Nephron progenitor cell (in vitro differentiated cells): ENCODE data around the gene CAMTA1.

ENCODE experiments used
- DNase-seq: peaks from one replicate; pipeline ENCODE4 v3.0.0; 2021
- H3K27ac Mint-ChIP-seq: 2 replicates; pipeline ENCODE4 v1.8.0; 2021; ENCODE audit warnings: mild to moderate bottlenecking, moderate library complexity, mixed read lengths
- H3K27me3 Mint-ChIP-seq: 2 replicates; pipeline ENCODE4 v1.8.0; 2021; ENCODE audit warnings: mild to moderate bottlenecking, low read depth, mixed read lengths; ENCODE audit not compliant: poor library complexity
- H3K36me3 Mint-ChIP-seq: 2 replicates; pipeline ENCODE4 v1.8.0; 2021; ENCODE audit warnings: low read depth, mixed read lengths
- H3K4me1 Mint-ChIP-seq: 2 replicates; pipeline ENCODE4 v1.8.0; 2021; ENCODE audit warnings: mixed read lengths
- H3K4me3 Mint-ChIP-seq: 2 replicates; pipeline ENCODE4 v1.8.0; 2021; ENCODE audit warnings: mild to moderate bottlenecking, moderate library complexity, mixed read lengths
- H3K9me3 Mint-ChIP-seq: 2 replicates; pipeline ENCODE4 v1.8.0; 2021; ENCODE audit warnings: mild to moderate bottlenecking, moderate library complexity, mixed read lengths
- CTCF ChIP-seq: fragments of 200-600 bp; sonication (generic); IDR thresholded peaks from 2 replicates; pipeline ENCODE4 v1.5.0; 2021; ENCODE audit warnings: antibody characterized with exemption

Gene CAMTA1

GRCh38 chr1:6762060-6762459 is 23.2 kb upstream of the CAMTA1 start:
- no peak for DNase-seq
- Mint-ChIP-seq H3K9me3 (no peaks in the 10 kb centered on the region), H3K27ac (no peak overlapping the region), H3K36me3 (no peaks in the 10 kb centered on the region), H3K4me3 (no peak overlapping the region), H3K27me3 (peaks cover 9% of the 10 kb centered on the region), H3K4me1 (no peaks in the 10 kb centered on the region)
- no peak for TF ChIP-seq CTCF

GRCh38 chr1:6770751-6771440 is 14.4 kb upstream of the CAMTA1 start:
- H3K27ac Mint-ChIP-seq: no peak overlapping the region
- peaks cover 6% of the 10 kb centered on the region for H3K9me3 Mint-ChIP-seq

GRCh38 chr1:6771441-6771769 is 13.8 kb upstream of the CAMTA1 start:
- no peaks in the 10 kb centered on the region for H3K36me3 Mint-ChIP-seq
- peaks cover 10% of the 10 kb centered on the region for H3K9me3 Mint-ChIP-seq
- peaks cover 19% of the 10 kb centered on the region for H3K4me1 Mint-ChIP-seq
- H3K27ac Mint-ChIP-seq: peak overlapping the region; percentile 85
- H3K4me3 Mint-ChIP-seq: no peak overlapping the region
- TF ChIP-seq CTCF: no peak
- DNase-seq: no peak
- peaks cover 13% of the 10 kb centered on the region for H3K27me3 Mint-ChIP-seq

More at GRCh38 chr1:6770751-6771440, 14.4 kb upstream of the CAMTA1 start:
- peaks cover 19% of the 10 kb centered on the region for H3K4me1 Mint-ChIP-seq
- TF ChIP-seq CTCF: no peak
- H3K27me3 Mint-ChIP-seq: peaks cover 9% of the 10 kb centered on the region
- H3K4me3 Mint-ChIP-seq: no peak overlapping the region
- no peaks in the 10 kb centered on the region for H3K36me3 Mint-ChIP-seq
- DNase-seq: peak; percentile 11

GRCh38 chr1:6774381-6774780 is 10.9 kb upstream of the CAMTA1 start:
- H3K4me3 Mint-ChIP-seq: no peak overlapping the region
- TF ChIP-seq CTCF: no peak
- H3K36me3 Mint-ChIP-seq: peaks cover 3% of the 10 kb centered on the region
- no peak for DNase-seq
- H3K4me1 Mint-ChIP-seq: peaks cover 19% of the 10 kb centered on the region
- H3K27ac Mint-ChIP-seq: no peak overlapping the region
- peaks cover 20% of the 10 kb centered on the region for H3K9me3 Mint-ChIP-seq
- peaks cover 19% of the 10 kb centered on the region for H3K27me3 Mint-ChIP-seq

- Mint-ChIP-seq H3K9me3 (peaks cover 20% of the 10 kb centered on the region), H3K36me3 (peaks cover 3% of the 10 kb centered on the region), H3K4me3 (no peak overlapping the region), H3K27ac (no peak overlapping the region), H3K4me1 (peaks cover 17% of the 10 kb centered on the region), H3K27me3 (peaks cover 19% of the 10 kb centered on the region)
- DNase-seq: no peak
- TF ChIP-seq CTCF: no peak
Observed at GRCh38 chr1:6775261-6776043, 9.8 kb upstream of the CAMTA1 start.

- no peak for TF ChIP-seq CTCF
- Mint-ChIP-seq H3K36me3 (peaks cover 3% of the 10 kb centered on the region), H3K27ac (no peak overlapping the region), H3K9me3 (peaks cover 20% of the 10 kb centered on the region), H3K4me1 (peaks cover 7% of the 10 kb centered on the region), H3K27me3 (peaks cover 19% of the 10 kb centered on the region), H3K4me3 (no peak overlapping the region)
- no peak for DNase-seq
Observed at GRCh38 chr1:6776389-6776788, 8.9 kb upstream of the CAMTA1 start.
